ENCODE results near the gene PLEKHM2. TPM values are rescaled to one million over a fixed set of nuclear protein-coding genes. Genes with fewer than 3 reads are reported as not detected.

Gene PLEKHM2
- polyA plus RNA-seq, 1 donor from 2014 or later, result 40.1 TPM

- no peaks in the 10 kb centered on the region for H3K79me2 ChIP-seq (replicated peaks; ENCODE audit: insufficient read depth, low read length)
- no peak overlapping the region for H3K4me3 ChIP-seq (ENCODE audit: low read length)
- H3K27ac ChIP-seq (ENCODE audit: low read length), result no peak overlapping the region
- no peaks in the 10 kb centered on the region for H4K20me1 ChIP-seq (ENCODE audit: insufficient read depth)
- H2AFZ ChIP-seq (ENCODE audit: low read depth, low read length), result no peak overlapping the region
- no peaks in the 10 kb centered on the region for H3K9me2 ChIP-seq (ENCODE audit: insufficient read depth, low read length)
- no peak overlapping the region for H3K4me2 ChIP-seq (ENCODE audit: low read length)
- no peaks in the 10 kb centered on the region for H3K27me3 ChIP-seq (ENCODE audit: insufficient read depth, low read depth, low read length)
- no peak overlapping the region for H3K9ac ChIP-seq (ENCODE audit: low read length)
- no peak for TF ChIP-seq MXI1 (conservative IDR thresholded peaks at IDR 0.05; ENCODE audit: poor library complexity, severe bottlenecking)
- TF ChIP-seq EZH2 (IDR thresholded peaks at IDR 0.05; ENCODE audit: borderline replicate concordance, insufficient read depth, low read length, poor library complexity, severe bottlenecking), result no peak
- TF ChIP-seq EP300 (conservative IDR thresholded peaks at IDR 0.05; ENCODE audit: poor library complexity, severe bottlenecking), result no peak
- TF ChIP-seq RAD21 (conservative IDR thresholded peaks at IDR 0.05), result no peak
- no peak for TF ChIP-seq CTCF (IDR thresholded peaks at IDR 0.05; ENCODE audit: poor library complexity, severe bottlenecking)
- no peak for TF ChIP-seq SMC3 (conservative IDR thresholded peaks at IDR 0.05; ENCODE audit: poor library complexity)
- TF ChIP-seq REST (IDR thresholded peaks at IDR 0.05; ENCODE audit: borderline replicate concordance), result no peak
- no peak for TF ChIP-seq TAF1 (IDR thresholded peaks at IDR 0.05; ENCODE audit: low read depth)
- TF ChIP-seq POLR2AphosphoS5 (IDR thresholded peaks at IDR 0.05), result no peak
- no peaks in the 10 kb centered on the region for H3K9me3 ChIP-seq (ENCODE audit: low read length)
- H3K36me3 ChIP-seq (ENCODE audit: insufficient read depth, low read length), result no peaks in the 10 kb centered on the region
- H3F3A ChIP-seq (ENCODE audit: insufficient read depth, low read length, poor library complexity, severe bottlenecking), result no peaks in the 10 kb centered on the region
Measured at GRCh38 chr1:15662477-15662876, 21.6 kb upstream of the PLEKHM2 start.

GRCh38 chr1:15663925-15664324, 20.2 kb upstream of the PLEKHM2 start:
- Histone ChIP-seq H4K20me1 (ENCODE audit: insufficient read depth) (no peaks in the 10 kb centered on the region), H3K9me3 (ENCODE audit: low read length) (no peaks in the 10 kb centered on the region), H3K79me2 (replicated peaks; ENCODE audit: insufficient read depth, low read length) (no peaks in the 10 kb centered on the region), H3K27ac (ENCODE audit: low read length) (no peak overlapping the region), H3K9me2 (ENCODE audit: insufficient read depth, low read length) (no peaks in the 10 kb centered on the region), H3F3A (ENCODE audit: insufficient read depth, low read length, poor library complexity, severe bottlenecking) (no peaks in the 10 kb centered on the region), H2AFZ (ENCODE audit: low read depth, low read length) (no peak overlapping the region), H3K4me3 (ENCODE audit: low read length) (no peak overlapping the region), H3K4me2 (ENCODE audit: low read length) (no peak overlapping the region), H3K36me3 (ENCODE audit: insufficient read depth, low read length) (no peaks in the 10 kb centered on the region), H3K27me3 (ENCODE audit: insufficient read depth, low read depth, low read length) (no peaks in the 10 kb centered on the region), H3K9ac (ENCODE audit: low read length) (no peak overlapping the region)
- TF ChIP-seq MXI1 (conservative IDR thresholded peaks at IDR 0.05; ENCODE audit: poor library complexity, severe bottlenecking) (no peak), CTCF (IDR thresholded peaks at IDR 0.05; ENCODE audit: poor library complexity, severe bottlenecking) (no peak), TAF1 (IDR thresholded peaks at IDR 0.05; ENCODE audit: low read depth) (no peak), SMC3 (conservative IDR thresholded peaks at IDR 0.05; ENCODE audit: poor library complexity) (no peak), REST (IDR thresholded peaks at IDR 0.05; ENCODE audit: borderline replicate concordance) (no peak), POLR2AphosphoS5 (IDR thresholded peaks at IDR 0.05) (no peak), RAD21 (conservative IDR thresholded peaks at IDR 0.05) (no peak), EZH2 (IDR thresholded peaks at IDR 0.05; ENCODE audit: borderline replicate concordance, insufficient read depth, low read length, poor library complexity, severe bottlenecking) (no peak), EP300 (conservative IDR thresholded peaks at IDR 0.05; ENCODE audit: poor library complexity, severe bottlenecking) (no peak)
